OCI-LY1 (cell line): ENCODE data around the gene EPB41L2.

Source experiments
- EZH2 ChIP-seq: fragments of 200-600 bp; sonication (generic), shearing (Covaris generic); IDR thresholded peaks from 2 replicates; pipeline ENCODE4 v1.8.0; 2017; ENCODE audit warnings: borderline replicate concordance, mixed run types, mild to moderate bottlenecking, antibody characterized with exemption, low read length, moderate library complexity, mixed read lengths
- TF ChIP-seq, protein P1 (sequence below): fragments of 200-600 bp; sonication (generic), shearing (Covaris generic); IDR thresholded peaks from 2 replicates; pipeline ENCODE4 v1.5.1; 2017; ENCODE audit warnings: mild to moderate bottlenecking, antibody characterized with exemption, low read length, moderate library complexity, mixed read lengths

DNA sequence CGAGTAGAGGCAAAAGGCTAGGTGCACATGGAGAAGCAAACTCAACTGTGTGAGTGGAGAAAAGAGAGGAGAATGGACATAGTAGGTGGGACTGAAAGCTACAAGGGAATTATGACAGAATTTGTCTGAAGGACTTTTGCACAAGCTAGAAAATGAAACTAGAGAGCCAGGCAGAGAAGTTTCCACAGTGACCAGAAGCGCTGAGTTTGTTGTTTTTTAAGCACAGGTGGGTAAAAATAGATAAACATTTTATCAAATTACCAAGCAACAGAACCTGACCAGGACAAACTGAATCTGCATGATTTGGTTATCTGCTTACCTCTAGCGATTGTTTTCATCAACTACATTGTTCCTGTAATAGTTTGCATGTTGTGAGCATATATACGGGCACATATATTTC is 197.3 kb downstream of the EPB41L2 start:
- TF ChIP-seq, protein P1, sequence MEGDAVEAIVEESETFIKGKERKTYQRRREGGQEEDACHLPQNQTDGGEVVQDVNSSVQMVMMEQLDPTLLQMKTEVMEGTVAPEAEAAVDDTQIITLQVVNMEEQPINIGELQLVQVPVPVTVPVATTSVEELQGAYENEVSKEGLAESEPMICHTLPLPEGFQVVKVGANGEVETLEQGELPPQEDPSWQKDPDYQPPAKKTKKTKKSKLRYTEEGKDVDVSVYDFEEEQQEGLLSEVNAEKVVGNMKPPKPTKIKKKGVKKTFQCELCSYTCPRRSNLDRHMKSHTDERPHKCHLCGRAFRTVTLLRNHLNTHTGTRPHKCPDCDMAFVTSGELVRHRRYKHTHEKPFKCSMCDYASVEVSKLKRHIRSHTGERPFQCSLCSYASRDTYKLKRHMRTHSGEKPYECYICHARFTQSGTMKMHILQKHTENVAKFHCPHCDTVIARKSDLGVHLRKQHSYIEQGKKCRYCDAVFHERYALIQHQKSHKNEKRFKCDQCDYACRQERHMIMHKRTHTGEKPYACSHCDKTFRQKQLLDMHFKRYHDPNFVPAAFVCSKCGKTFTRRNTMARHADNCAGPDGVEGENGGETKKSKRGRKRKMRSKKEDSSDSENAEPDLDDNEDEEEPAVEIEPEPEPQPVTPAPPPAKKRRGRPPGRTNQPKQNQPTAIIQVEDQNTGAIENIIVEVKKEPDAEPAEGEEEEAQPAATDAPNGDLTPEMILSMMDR: no peak
- TF ChIP-seq EZH2: no peak
